IPS-NIHi7 (cell line): Measurements from ENCODE around the gene P2RX1.

ENCODE experiments used
- DNase-seq: peaks from one replicate; pipeline ENCODE4 v3.0.0; 2012; ENCODE audit warnings: mixed read lengths; ENCODE audit errors: extremely low spot score

P2RX1 gene

DNA sequence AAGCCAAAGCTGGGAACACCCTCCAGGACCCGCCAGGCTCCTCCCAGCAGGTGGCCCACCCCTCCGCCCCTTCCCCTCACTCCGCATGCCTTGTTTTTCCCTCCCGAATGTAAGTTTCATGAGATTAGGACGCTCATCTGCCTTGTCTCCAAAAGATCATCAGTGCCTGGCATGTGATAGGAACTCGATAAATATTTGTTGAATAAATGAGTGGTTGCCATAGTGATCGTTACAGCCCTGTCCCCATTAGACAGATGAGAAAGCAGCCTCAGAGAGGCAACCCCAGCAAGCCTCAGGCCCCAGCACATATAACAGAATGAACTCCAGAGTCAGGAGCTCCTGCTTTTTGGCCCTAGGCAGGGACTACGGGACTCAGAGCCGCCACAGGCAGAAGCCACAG, 28.5 kb downstream of the P2RX1 start:
- no peak for DNase-seq

- DNase-seq: no peak
Observed at GRCh38 chr17:3887394-3887793, 28.9 kb downstream of the P2RX1 start.

DNA sequence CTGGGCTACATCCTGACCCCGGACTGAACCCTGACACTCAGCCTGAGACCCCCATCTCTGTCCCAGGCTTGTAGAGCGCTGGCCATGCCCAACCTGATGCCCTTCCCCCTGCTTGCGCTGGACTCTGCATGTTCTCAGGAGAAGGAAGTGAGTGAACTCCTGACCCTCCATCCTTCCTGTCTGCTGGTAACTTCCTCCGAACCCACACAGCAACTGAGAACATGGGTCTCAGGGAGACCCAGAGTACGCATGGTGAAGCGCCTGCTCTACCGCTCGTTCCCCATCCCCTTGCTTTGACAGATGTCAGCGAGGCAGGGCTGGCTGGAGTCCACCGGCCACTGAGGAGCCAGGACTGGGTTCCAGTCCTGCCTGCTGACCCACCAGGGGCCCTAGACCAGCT, 29.5 kb downstream of the P2RX1 start:
- no peak for DNase-seq

- DNase-seq: peak; percentile 58
Observed at GRCh38 chr17:3885970-3886369, 30.3 kb downstream of the P2RX1 start.

DNA sequence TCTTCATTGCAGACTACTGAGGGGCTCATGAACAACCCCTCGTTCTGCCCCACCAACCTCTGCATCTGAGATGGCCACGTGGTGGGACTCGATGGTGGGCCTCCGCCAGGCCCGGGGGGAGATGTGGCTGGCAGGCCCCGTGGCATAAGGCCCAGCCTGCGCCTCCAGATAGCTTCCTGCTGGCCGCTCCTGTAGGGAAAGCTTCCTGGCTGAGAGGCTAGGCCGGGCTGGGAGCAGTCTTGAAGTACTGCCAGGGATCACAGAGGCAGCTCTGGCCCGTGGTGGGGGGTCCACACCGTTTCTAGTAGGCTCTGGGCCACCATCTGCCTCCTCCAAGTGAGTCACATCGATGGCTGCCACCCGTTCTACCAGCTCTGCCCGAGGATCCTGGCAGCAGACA, 31.0 kb downstream of the P2RX1 start:
- DNase-seq: no peak

- DNase-seq: no peak
Observed at GRCh38 chr17:3884188-3884587, 32.1 kb downstream of the P2RX1 start.

DNA sequence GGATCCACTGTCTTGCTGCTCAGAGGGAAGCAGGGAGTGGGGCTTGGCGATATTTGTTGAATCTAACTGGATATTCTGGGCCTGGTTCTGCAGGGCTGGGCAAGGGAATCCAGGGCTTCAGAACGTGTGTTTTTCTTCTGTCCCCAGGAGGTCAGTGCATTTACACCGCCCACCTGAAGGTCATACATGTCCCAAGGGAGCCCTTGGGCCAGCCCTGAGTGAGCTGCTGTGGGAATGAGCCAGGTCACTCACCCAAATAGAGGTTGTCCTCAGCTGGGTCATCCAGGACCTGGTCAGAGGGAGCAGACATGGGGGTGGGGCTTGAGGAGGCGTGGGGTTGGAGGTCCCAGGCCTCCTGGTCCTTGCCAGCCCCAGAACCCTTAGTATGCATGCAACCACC, 34.0 kb downstream of the P2RX1 start:
- no peak for DNase-seq

GRCh38 chr17:3880983-3881382, 35.3 kb downstream of the P2RX1 start:
- no peak for DNase-seq

GRCh38 chr17:3879591-3880417, 36.5 kb downstream of the P2RX1 start:
- DNase-seq: no peak

GRCh38 chr17:3879186-3879585, 37.1 kb downstream of the P2RX1 start:
- DNase-seq: no peak

DNA sequence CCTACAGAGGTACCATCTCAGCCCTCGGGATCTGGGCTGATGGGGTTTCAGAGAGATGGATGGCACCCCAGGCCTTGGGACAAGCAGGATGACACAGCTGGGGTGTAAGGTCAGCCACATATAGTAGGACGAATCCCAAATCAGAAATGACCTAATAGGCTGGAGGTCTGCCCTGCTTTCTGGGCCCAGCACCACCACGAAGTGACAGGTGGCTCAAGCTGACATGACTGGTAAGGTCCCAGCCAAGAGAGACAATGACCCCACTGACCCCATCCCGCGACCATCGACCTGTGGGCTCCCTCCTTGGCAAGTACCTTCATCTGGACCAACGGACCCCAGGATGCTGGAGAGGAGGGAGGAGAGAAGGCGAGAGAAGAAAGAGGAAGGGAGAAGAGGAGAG, 39.0 kb downstream of the P2RX1 start:
- no peak for DNase-seq

DNA sequence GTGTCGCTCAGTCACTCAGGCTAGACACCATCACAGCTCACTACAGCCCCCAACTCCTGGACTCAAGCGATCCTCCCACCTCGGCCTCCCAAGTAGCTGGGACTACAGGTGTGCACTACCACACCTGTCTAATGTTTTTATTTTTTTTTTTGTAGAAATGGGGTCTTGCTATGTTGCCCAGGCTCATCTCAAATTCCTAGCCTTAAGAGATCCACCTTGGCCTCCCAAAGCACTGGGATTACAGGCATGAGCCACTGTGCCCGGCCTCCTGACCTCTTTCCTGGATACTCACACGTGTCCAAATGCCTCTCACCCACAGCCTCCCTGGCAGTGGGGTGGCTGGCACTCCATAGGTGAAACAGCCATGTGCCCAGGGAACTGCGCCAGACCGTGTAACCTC, 40.9 kb downstream of the P2RX1 start:
- no peak for DNase-seq

- DNase-seq: no peak
Observed at GRCh38 chr17:3873862-3874261, 42.4 kb downstream of the P2RX1 start.

DNA sequence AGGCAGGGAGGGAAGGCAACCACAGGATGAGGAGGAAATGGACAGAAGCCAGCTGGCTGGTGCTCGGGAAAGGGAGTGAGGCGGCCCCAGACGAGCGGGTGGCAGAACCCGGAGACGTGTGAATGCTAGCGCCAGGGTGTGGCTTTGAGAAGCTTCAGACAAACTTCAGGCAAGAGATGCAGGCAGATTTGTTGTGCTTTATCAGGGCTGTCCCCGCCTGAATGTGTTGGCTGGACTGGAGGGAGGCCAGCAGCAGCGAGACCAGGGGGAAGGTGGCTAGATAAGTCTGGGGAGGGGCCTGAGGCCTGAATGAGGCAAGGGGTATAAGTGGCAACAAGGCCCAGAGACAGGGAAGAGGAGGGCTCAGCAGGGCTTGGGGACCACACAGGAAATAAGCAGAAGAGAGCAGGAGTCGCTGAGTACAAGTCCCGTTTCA, 45.4 kb downstream of the P2RX1 start:
- no peak for DNase-seq

GRCh38 chr17:3867606-3868005, 48.7 kb downstream of the P2RX1 start:
- DNase-seq: no peak

DNA sequence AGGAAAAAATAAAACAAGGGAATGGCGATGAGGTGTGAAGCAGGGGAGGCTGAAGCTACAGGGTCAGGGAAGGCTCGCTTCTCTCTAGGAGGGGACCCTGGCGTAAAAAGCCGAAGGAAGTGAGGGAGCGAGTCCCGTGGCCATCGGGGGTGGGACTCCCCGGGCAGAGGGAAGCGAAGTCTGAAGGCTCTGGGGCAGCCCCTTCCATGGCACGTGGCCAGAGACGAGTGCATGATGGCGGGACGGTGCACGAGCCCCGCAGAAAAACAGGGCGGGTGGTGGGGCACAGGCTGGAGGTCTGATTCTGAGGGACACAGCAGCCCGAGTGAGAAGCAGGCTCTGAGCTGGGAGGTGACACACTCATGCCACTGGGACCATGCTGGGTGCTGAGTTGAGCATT, 49.2 kb downstream of the P2RX1 start:
- no peak for DNase-seq

DNA sequence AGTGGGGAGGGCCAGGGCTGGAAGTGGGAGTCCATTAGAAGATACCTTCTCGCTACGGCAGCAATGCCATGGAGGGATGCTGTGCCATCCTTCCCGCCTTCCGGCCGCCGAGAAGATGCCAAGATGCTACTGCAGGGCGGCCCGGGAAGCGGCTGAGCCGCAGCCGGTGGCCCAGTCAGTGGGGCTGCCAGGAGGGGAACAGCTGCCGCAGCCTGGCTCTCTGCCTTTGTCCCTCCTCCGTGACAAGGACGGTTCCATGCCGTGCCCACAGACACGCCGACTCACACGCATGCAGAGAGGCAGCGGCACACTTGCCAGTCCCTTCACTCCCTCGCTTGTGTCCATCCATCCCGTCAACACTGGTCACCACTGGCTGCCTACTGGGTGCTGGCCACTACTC, 50.0 kb downstream of the P2RX1 start:
- no peak for DNase-seq

DNA sequence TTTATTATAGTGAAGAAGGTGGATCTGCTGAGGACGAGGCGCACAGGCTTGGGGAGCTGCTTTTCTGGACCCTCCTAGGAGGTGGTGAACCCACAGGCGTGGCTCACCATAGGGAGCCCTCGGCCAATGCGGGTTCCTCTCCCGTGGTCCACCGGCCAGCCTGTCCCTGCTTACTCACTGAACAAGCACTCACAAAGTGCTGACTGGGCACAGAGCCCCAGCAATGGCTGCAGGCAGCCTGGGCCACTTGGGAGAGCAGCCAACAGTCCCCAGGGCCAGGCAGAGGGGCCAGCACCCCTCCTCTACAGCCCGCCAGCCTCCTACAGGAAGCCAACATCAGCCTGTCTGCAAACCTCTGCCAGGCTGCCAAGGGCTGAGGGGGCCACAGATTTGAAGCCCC, 51.1 kb downstream of the P2RX1 start:
- no peak for DNase-seq

- no peak for DNase-seq
Observed at GRCh38 chr17:3864534-3864933, 51.7 kb downstream of the P2RX1 start.

DNA sequence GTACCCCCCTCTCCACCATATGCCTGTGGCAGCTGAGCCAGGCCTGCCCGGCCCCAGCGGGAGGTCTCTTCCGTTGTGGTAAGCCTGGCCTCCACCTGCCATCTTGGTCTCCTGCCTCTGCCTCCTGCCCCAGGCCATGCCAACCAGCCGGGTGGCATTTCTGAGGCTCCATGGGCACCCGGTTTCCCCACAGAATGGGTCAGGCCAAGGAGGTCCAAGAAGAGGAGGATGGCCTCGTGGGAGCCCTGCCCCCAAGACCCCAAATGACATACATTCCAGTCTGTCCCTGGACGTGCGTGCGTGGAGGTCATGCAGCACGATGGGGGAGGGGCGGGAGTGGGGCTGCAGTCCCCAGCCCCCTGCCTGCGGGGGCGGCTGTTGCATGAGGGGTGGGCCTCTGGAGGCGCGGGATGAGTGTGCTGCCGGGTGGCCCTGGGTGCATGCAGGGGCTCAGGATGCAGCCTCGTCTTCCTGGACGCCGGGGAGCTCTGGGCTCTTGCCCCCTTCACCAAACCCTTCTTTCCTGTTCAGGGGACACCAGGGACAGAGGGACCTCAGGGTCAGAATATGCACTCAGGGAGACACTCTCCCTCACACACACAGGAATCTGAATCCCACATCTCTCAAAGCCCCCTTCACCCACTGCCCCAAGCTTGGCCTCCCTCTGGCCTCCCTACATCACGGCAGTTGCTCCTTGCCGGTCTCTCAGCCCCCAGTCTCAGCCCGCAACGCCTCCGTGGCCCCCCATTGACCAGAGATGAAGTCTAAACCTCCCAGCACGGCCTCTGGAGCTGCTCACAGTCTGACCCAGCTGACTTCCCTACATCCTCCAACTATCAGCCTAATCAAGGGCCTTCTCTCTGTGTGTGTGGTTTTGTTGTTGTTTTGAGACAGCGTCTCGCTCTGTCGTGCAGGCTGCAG, 54.2 kb downstream of the P2RX1 start:
- DNase-seq: no peak

GRCh38 chr17:3860939-3861700, 55.1 kb downstream of the P2RX1 start:
- DNase-seq: no peak

GRCh38 chr17:3859940-3860339, 56.3 kb downstream of the P2RX1 start:
- no peak for DNase-seq
